Duodenal mucosa (tissue), 2 donors: ENCODE data around the gene TNNC2.

Source experiments
- H3K27ac ChIP-seq: one replicate; pipeline ENCODE4 v1.7.0; 2013; ENCODE audit warnings: low read depth, low read length
- H3K27me3 ChIP-seq, 2 donors: one replicate each; pipeline ENCODE4 v1.7.0; 2013; ENCODE audit warnings: low read length in 2 of 2, control low read depth in 1 of 2; ENCODE audit not compliant: insufficient read depth in 2 of 2, control insufficient read depth in 1 of 2
- H3K36me3 ChIP-seq, 2 donors: one replicate each; pipeline ENCODE4 v1.7.0; 2013; ENCODE audit warnings: low read length in 2 of 2, control low read depth in 1 of 2; ENCODE audit not compliant: insufficient read depth in 2 of 2, control insufficient read depth in 1 of 2
- H3K4me1 ChIP-seq, 2 donors: one replicate each; pipeline ENCODE4 v1.7.0; 2013; ENCODE audit warnings: low read length in 2 of 2, control low read depth in 1 of 2; ENCODE audit not compliant: insufficient read depth in 2 of 2, control insufficient read depth in 1 of 2
- H3K4me3 ChIP-seq, 2 donors: one replicate each; pipeline ENCODE4 v1.7.0; 2013; ENCODE audit warnings: low read length in 2 of 2, low read depth in 1 of 2
- H3K9ac ChIP-seq, 2 donors: one replicate each; pipeline ENCODE4 v1.7.0; 2013; ENCODE audit warnings: low read length in 2 of 2, low read depth in 1 of 2
- H3K9me3 ChIP-seq, 2 donors: one replicate each; pipeline ENCODE4 v1.7.0; 2013; ENCODE audit warnings: low read length in 2 of 2, control low read depth in 1 of 2; ENCODE audit not compliant: control insufficient read depth in 1 of 2

TNNC2 gene

GRCh38 chr20:45861221-45862075 is 34.3 kb upstream of the TNNC2 start:
- H3K27me3 ChIP-seq = no peaks in the 10 kb centered on the region
- no peak overlapping the region for H3K27ac ChIP-seq
- H3K4me1 ChIP-seq = peaks cover 18 to 35% of the 10 kb centered on the region in 2 donors
- no peak overlapping the region for H3K4me3 ChIP-seq
- no peaks in the 10 kb centered on the region for H3K9me3 ChIP-seq
- H3K9ac ChIP-seq = no peak overlapping the region
- H3K36me3 ChIP-seq = no peaks in the 10 kb centered on the region

- Histone ChIP-seq H3K36me3 (no peaks in the 10 kb centered on the region), H3K27me3 (no peaks in the 10 kb centered on the region), H3K4me3 (no peak overlapping the region), H3K4me1 (peaks cover 25 to 42% of the 10 kb centered on the region in 2 donors), H3K9ac (no peak overlapping the region), H3K9me3 (no peaks in the 10 kb centered on the region), H3K27ac (no peak overlapping the region)
These were observed 33.6 kb upstream of the TNNC2 start for GRCh38 chr20:45860560-45861220.

GRCh38 chr20:45859916-45860315 is 32.8 kb upstream of the TNNC2 start:
- Histone ChIP-seq H3K4me1 (peaks cover 29 to 46% of the 10 kb centered on the region in 2 donors), H3K4me3 (no peak overlapping the region), H3K27me3 (no peaks in the 10 kb centered on the region), H3K9ac (no peak overlapping the region), H3K9me3 (no peaks in the 10 kb centered on the region), H3K27ac (no peak overlapping the region), H3K36me3 (no peaks in the 10 kb centered on the region)

- Histone ChIP-seq H3K36me3 (peaks cover 2 to 5% of the 10 kb centered on the region in 2 donors), H3K9me3 (no peaks in the 10 kb centered on the region), H3K9ac (peak overlapping the region; percentile 72 to 74), H3K27ac (peak overlapping the region; percentile 59), H3K4me3 (peak overlapping the region; percentile 95 to 98), H3K4me1 (peaks cover 32 to 47% of the 10 kb centered on the region in 2 donors), H3K27me3 (no peaks in the 10 kb centered on the region)
These were observed 30.7 kb upstream of the TNNC2 start for GRCh38 chr20:45857882-45858216.

GRCh38 chr20:45857114-45857881 is 30.2 kb upstream of the TNNC2 start, which contains the start of the genes ACOT8 and ZSWIM3:
Gene ACOT8, minus strand, starts transcription at chr20:45857392. Its CDS starts 77 bp downstream, at chr20:45857315.
Gene ZSWIM3, plus strand, starts transcription at chr20:45857614. Its CDS starts 212 bp downstream, at chr20:45857826.
- Histone ChIP-seq H3K4me3 (peak within 1 kb of the TSS; percentile 95 to 98), H3K4me1 (peaks cover 32 to 42% of the 10 kb centered on the region in 2 donors), H3K27ac (peak within 1 kb of the TSS; percentile 64), H3K36me3 (peaks cover 2 to 5% of the 10 kb centered on the region in 2 donors), H3K9me3 (no peaks in the 10 kb centered on the region), H3K27me3 (no peaks in the 10 kb centered on the region), H3K9ac (peak within 1 kb of the TSS; percentile 94 to 97)

- Histone ChIP-seq H3K36me3 (peaks cover 11 to 17% of the 10 kb centered on the region in 2 donors), H3K27me3 (no peaks in the 10 kb centered on the region), H3K4me3 (no peak overlapping the region), H3K9me3 (no peaks in the 10 kb centered on the region), H3K27ac (no peak overlapping the region), H3K9ac (no peak overlapping the region), H3K4me1 (peaks cover 21 to 28% of the 10 kb centered on the region in 2 donors)
These were observed 26.4 kb upstream of the TNNC2 start for GRCh38 chr20:45853484-45853883.

- no peak overlapping the region for H3K4me3 ChIP-seq
- no peak overlapping the region for H3K27ac ChIP-seq
- no peaks in the 10 kb centered on the region for H3K9me3 ChIP-seq
- no peak overlapping the region for H3K9ac ChIP-seq
- peaks cover 15 to 21% of the 10 kb centered on the region in 2 donors for H3K4me1 ChIP-seq
- no peaks in the 10 kb centered on the region for H3K27me3 ChIP-seq
- peaks cover 14 to 22% of the 10 kb centered on the region in 2 donors for H3K36me3 ChIP-seq
These were observed 25.2 kb upstream of the TNNC2 start for GRCh38 chr20:45852326-45852725.

GRCh38 chr20:45851501-45851900 is 24.4 kb upstream of the TNNC2 start:
- peaks cover 14 to 27% of the 10 kb centered on the region in 2 donors for H3K36me3 ChIP-seq
- no peaks in the 10 kb centered on the region for H3K27me3 ChIP-seq
- H3K9ac ChIP-seq = no peak overlapping the region
- H3K9me3 ChIP-seq = no peaks in the 10 kb centered on the region
- no peak overlapping the region for H3K4me3 ChIP-seq
- no peak overlapping the region for H3K27ac ChIP-seq
- peaks cover 15 to 17% of the 10 kb centered on the region in 2 donors for H3K4me1 ChIP-seq

GRCh38 chr20:45850926-45851325 is 23.8 kb upstream of the TNNC2 start:
- no peaks in the 10 kb centered on the region for H3K9me3 ChIP-seq
- H3K4me1 ChIP-seq = peaks cover 10 to 11% of the 10 kb centered on the region in 2 donors
- no peak overlapping the region for H3K27ac ChIP-seq
- H3K9ac ChIP-seq = no peak overlapping the region
- peaks cover 14 to 33% of the 10 kb centered on the region in 2 donors for H3K36me3 ChIP-seq
- H3K4me3 ChIP-seq = no peak overlapping the region
- no peaks in the 10 kb centered on the region for H3K27me3 ChIP-seq
